Testis (tissue), 2 donors: Measurements from ENCODE around the gene GALNT11.

ENCODE experiments used
- CTCF ChIP-seq, 3 experiments: fragments of 450-650 bp in 2 of 3; fragments of 200-600 bp in 1 of 3; sonication (generic) in 1 of 3; IDR thresholded peaks; one replicate each; pipeline ENCODE4 v1.5.1; 2016 to 2019; ENCODE audit warnings: antibody characterized with exemption in 3 of 3, mild to moderate bottlenecking in 2 of 3, moderate library complexity in 1 of 3
- POLR2A ChIP-seq: fragments of 450-650 bp; IDR thresholded peaks from one replicate; pipeline ENCODE4 v1.6.1; 2017; ENCODE audit warnings: antibody characterized with exemption, mild to moderate bottlenecking, moderate library complexity

- TF ChIP-seq CTCF (IDR thresholded peaks at IDR 0.05) (no peak), POLR2A (no peak)
These were observed 42.7 kb upstream of the GALNT11 start for GRCh38 chr7:151982806-151983205.
